GM19351 (cell line): ENCODE results near the gene SH2B2.
"Not testable (repeated sequence)": the region's sequence is repeated elsewhere in the genome, so short reads cannot be mapped to it uniquely, and the experiment has no call there.

Source experiments
- ATAC-seq: cut with Tn5 transposase; IDR thresholded peaks from one replicate; pipeline ENCODE4 v1.9.1; 2021; ENCODE audit warnings: mild to moderate bottlenecking, moderate library complexity; ENCODE audit not compliant: unreplicated experiment

Gene SH2B2

DNA sequence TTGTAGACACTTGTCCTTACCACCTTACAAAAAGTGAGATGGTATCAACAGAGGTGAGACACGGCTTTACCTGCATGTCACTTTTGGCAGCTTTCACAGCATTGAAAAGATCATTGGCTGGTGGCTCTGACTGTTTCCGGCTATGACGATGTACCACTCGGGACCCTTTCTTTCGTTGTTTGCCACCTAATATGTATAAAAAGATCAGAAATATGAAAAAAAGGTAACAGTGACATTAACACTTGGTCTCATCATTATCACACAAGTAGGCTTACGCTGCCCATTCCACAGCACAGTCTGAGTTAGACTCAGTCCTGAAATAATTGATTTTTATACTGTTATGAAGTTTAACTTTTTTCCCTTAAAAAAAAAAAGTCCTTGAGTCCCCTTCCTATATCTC is 40.5 kb downstream of the SH2B2 start:
- not testable (repeated sequence) for ATAC-seq

- ATAC-seq = not testable (repeated sequence)
Observed at GRCh38 chr7:102328863-102329262, 42.2 kb downstream of the SH2B2 start.

DNA sequence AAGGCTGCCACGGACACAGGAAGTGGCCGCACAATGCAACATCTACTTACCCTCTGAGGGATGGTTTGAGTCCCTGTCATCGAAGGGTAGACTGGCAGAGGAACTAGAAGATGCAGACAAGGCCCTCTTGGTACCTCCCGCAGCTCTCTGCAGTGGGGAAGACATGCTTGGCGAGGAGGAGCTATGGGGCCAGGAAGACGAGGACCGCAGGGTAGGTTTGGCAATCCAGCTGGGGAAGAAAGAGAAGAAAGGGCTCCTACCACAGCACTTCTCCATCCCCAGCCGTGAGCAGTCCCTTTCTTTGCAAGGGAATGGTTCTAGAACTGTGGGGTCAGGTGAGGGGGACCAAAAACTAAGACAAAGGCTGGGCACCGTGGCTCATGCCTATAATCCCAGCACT is 42.7 kb downstream of the SH2B2 start:
- not testable (repeated sequence) for ATAC-seq

DNA sequence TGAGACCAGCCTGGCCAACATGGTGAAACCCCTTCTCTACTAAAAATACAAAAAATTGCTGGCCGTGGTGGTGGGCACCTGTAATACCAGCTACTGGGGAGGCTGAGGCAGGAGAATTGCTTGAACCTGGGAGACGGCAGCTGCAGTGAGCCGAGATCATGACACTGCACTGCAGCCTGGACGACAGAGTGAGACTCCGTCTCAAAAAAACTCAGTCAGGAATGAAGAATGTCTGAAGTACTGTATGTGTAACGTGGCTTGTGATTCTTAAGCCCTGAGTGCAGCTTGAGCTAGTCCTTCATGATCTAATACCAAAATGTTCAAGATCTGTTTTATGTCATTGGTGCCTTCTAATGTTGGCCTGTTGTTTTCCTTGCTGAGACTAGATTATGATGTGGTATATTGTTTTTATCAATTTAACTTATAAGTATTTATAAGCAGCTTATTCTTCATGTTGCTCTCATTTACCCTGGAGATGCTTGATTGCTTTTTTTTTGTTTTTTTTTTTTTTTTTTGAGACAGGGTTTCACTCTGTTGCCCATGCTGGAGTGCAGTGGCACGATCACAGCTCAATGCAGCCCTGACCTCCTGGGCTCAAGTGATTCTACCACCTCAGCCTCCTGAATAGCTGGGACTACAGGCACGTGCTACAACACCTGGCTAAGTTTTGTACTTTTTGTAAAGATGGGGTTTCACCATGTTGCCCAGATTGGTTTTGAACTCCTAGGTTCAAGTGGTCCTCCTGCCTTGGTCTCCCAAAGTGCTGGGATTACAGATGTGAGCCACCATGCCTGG is 44.2 kb downstream of the SH2B2 start:
- ATAC-seq = peak; percentile 5

DNA sequence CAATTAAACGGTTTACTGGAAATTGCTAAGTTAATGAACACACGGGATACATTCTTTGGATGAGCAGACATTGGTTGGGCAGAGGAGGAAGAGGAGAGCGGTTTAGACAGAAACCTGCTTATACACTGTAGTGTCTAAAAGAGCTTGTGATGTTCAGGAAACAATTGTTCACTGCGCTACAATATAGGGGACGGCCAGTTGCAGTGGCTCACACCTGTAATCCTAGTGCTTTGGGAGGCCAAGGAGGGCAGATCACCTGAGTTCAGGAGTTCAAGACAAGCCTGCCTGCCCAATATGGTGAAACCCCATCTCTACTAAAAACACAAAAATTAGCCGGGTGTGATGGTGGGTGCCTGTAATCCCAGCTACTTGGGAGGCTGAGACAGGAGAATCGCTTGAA is 48.9 kb downstream of the SH2B2 start:
- not testable (repeated sequence) for ATAC-seq

GRCh38 chr7:102337002-102337401 is 50.3 kb downstream of the SH2B2 start:
- not testable (repeated sequence) for ATAC-seq

DNA sequence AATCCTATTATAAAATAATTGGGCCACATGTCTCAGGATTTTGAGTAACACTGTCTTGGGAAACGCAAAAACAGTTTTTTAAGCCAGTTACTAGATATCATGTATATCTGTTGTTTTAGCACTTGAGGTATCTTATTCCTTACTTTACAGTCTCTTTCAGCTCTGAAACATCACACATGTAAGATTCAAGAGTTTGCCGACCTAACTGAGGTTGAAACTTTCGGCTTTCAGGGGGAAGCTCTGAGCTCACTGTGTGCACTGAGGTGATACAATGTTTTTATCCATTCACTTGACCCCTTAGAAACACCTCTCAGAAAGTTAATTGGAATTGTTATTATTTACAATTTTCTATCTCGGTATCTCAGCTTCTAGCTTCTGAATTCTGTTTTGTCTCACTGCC is 50.8 kb downstream of the SH2B2 start:
- ATAC-seq = not testable (repeated sequence)

DNA sequence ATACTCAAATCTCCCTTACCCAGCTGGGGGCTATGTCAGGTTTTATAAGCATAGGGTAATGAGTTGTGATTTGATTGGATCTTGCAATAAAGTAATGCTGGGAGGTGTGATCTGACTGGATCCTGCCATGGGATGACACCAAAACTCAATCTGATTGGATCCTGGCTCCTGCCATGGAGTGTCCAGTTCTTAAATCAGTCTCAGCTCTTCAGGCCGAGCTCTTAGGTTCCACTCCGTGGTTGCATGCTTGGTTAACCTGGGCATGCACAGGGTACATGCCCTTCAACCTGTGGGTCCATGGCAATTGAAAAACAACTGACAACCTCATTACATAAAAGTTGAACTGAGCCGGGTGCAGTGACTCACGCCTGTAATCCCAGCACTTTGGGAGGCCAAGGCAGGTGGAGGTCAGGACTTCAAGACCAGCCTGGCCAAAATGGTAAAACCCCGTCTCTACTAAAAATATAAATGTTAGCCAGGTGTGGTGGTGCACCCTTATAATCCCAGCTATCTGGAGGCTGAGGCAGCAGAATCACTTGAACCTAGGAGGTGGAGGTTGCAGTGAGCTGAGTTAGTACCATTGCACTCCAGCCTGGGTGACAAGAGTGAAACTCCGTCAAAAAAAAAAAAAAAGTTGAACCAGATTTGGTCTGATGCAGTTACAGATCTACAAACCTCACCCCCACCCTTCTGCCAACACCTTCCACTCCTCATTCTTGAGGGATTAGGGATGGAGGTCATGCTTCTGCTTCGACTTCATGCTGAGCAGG is 54.1 kb downstream of the SH2B2 start:
- not testable (repeated sequence) for ATAC-seq

DNA sequence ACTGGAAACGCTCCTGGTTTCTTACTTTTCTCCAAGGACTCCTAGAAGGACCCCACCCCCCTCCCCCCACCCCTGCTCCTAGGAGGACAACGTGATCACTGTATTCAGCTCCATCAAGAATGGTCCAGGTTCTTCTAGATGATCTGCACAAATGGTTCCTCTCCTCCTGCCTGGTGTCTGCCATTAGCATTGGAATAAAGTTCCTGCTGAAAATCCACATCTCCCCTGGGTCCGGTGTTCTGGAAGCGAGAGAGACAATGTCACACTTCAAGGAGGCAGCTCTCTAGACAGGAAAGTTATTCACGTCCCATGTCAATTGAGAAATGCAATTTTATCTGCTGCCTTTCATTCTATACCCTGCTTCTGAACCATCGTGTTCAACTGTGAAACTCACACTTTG is 60.3 kb downstream of the SH2B2 start:
- ATAC-seq = not testable (repeated sequence)

DNA sequence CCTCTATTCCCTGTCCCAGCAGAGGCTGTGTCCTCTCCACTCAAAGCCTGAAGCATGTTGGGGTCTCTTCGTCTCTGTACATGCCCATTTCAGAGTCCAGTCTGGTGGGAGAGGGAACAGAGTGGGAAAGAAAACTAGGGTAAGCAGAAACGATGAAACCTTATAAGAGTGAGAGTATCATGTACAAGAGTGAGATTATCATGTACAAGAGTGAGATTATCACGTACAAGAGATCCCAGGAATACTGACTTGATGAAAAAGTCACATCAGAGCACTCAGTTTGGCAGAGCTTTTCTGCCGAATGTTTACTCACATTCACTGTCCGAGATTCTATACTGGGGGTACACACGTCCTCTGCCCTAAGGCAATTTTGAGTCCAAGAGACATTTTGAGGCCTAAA is 69.7 kb downstream of the SH2B2 start, which contains the start of gene SPDYE6:
Gene SPDYE6, minus strand, starts transcription at position 101 of the 400 bp plus-strand sequence. CDS start 421 bp downstream, outside the sequence.
- not testable (repeated sequence) for ATAC-seq

GRCh38 chr7:102363549-102364393 is 77.1 kb downstream of the SH2B2 start:
- ATAC-seq = peak; percentile 98

DNA sequence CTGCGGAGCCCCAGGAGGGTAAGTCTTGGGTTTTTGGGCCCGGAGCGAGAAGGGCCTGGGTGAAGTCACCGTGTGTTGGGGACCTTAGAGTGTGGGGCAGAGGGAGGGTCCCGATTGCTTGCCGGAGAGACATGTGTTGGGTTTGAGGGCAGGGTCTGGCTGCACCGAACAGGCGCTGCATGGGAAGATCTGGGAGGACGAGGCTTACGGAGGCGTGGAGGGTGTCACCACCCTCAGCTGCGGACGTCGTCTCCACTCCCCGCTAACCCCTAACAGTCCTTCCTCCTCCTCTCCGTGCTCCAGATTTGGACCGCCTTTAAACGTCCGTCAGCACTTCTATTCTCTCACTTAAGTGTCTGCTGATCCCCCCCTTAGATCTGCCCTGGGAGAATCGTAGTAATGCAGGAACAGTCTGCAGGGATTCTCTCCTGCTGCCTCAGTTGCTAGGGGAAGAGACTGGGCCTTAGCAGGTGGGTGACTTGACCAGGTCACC is 77.8 kb downstream of the SH2B2 start:
- not testable (repeated sequence) for ATAC-seq

DNA sequence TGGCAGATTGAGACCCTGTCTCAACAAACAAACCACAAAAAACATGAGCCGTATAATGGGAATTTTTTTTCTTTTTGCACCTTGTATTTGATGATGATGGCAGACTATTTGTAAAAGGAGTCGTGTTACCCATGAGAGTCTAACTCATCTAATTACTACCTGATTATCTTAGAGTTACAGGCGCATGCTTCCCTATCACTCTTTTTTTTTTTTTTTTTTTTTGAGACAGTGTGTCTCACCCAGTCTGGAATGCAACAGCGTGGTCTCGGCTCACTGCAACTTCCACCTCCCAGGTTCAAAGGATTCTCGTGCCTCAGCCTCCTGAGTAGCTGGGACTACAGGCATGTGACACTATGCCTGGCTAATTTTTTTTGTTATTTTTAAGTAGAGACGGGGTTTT is 78.7 kb downstream of the SH2B2 start:
- not testable (repeated sequence) for ATAC-seq

- not testable (repeated sequence) for ATAC-seq
Observed at GRCh38 chr7:102370038-102370437, 83.4 kb downstream of the SH2B2 start.
